HFFc6 (cell line): ENCODE measurements around the gene TPK1. TPM values are rescaled to one million over a fixed set of nuclear protein-coding genes. Genes with fewer than 3 reads are reported as not detected.
A peak's percentile ranks its signal among the peaks of the same experiment; 100 is the strongest.

Experiments
- DNase-seq: peaks from one replicate; pipeline ENCODE4 v3.0.0-alpha.2; 2018
- H3K27ac Mint-ChIP-seq: 2 replicates; pipeline ENCODE4 v1.8.0; 2020; ENCODE audit warnings: mild to moderate bottlenecking, mixed read lengths
- H3K27me3 Mint-ChIP-seq: 2 replicates; pipeline ENCODE4 v1.8.0; 2021; ENCODE audit warnings: mild to moderate bottlenecking, moderate library complexity, mixed read lengths; ENCODE audit not compliant: insufficient read depth
- H3K36me3 Mint-ChIP-seq: 2 replicates; pipeline ENCODE4 v1.8.0; 2021; ENCODE audit warnings: low read depth, mixed read lengths
- H3K4me1 Mint-ChIP-seq: 2 replicates; pipeline ENCODE4 v1.8.0; 2020; ENCODE audit warnings: low read depth, mixed read lengths
- H3K4me3 Mint-ChIP-seq: 2 replicates; pipeline ENCODE4 v1.8.0; 2020; ENCODE audit warnings: mild to moderate bottlenecking, moderate library complexity, mixed read lengths
- H3K9me3 Mint-ChIP-seq: 2 replicates; pipeline ENCODE4 v1.8.0; 2020; ENCODE audit warnings: mild to moderate bottlenecking, mixed read lengths
- CTCF ChIP-seq: fragments of 200-600 bp; sonication (generic); IDR thresholded peaks from 2 replicates; pipeline ENCODE4 v1.5.0; 2021; ENCODE audit warnings: antibody characterized with exemption, mild to moderate bottlenecking
- total RNA-seq, 6 experiments: library from RNA; stranded (reverse); fragmentation: NEBNext Ultra II Directional; extraction: Animal tissue kit (Norgen Biotek cat#: 25700); gene quantifications; 2 replicates in 1 of 6; 3 replicates in 5 of 6; pipeline ENCODE4 v1.2.3, GENCODE V29; 2021

TPK1 gene
- total RNA-seq, 6 experiments from 2014 or later = 0.11 to 0.82 (median 0.55) TPM; not detected in 2

- TF ChIP-seq CTCF = no peak
- no peaks in the 10 kb centered on the region; the same call in 1 of the 2 replicates for H3K36me3 Mint-ChIP-seq
- H3K4me3 Mint-ChIP-seq = no peak overlapping the region
- no peaks in the 10 kb centered on the region for H3K4me1 Mint-ChIP-seq
- H3K27me3 Mint-ChIP-seq = no peaks in the 10 kb centered on the region; the same call in 1 of the 2 replicates
- H3K27ac Mint-ChIP-seq = no peak overlapping the region
- no peak for DNase-seq
- H3K9me3 Mint-ChIP-seq = peaks cover 27% of the 10 kb centered on the region
These were observed 76.2 kb downstream of the TPK1 start for GRCh38 chr7:144759653-144760052.

GRCh38 chr7:144747936-144748335, 87.9 kb downstream of the TPK1 start:
- H3K27me3 Mint-ChIP-seq = no peaks in the 10 kb centered on the region; the same call in 1 of the 2 replicates
- H3K9me3 Mint-ChIP-seq = peaks cover 17% of the 10 kb centered on the region
- no peak for DNase-seq
- H3K4me3 Mint-ChIP-seq = no peak overlapping the region
- no peaks in the 10 kb centered on the region for H3K4me1 Mint-ChIP-seq
- no peak for TF ChIP-seq CTCF
- no peak overlapping the region for H3K27ac Mint-ChIP-seq
- no peaks in the 10 kb centered on the region; the same call in 1 of the 2 replicates for H3K36me3 Mint-ChIP-seq

GRCh38 chr7:144738708-144739314, 97.0 kb downstream of the TPK1 start:
- TF ChIP-seq CTCF = peak; percentile 58; the same call in 1 of the 2 replicates
- H3K4me3 Mint-ChIP-seq = no peak overlapping the region
- no peaks in the 10 kb centered on the region for H3K4me1 Mint-ChIP-seq
- no peak for DNase-seq
- peaks cover 31% of the 10 kb centered on the region for H3K9me3 Mint-ChIP-seq
- no peaks in the 10 kb centered on the region; the same call in 1 of the 2 replicates for H3K27me3 Mint-ChIP-seq
- H3K36me3 Mint-ChIP-seq = no peaks in the 10 kb centered on the region
- no peak overlapping the region for H3K27ac Mint-ChIP-seq

GRCh38 chr7:144738146-144738545, 97.7 kb downstream of the TPK1 start:
- H3K27me3 Mint-ChIP-seq = no peaks in the 10 kb centered on the region; the same call in 1 of the 2 replicates
- no peak overlapping the region for H3K4me3 Mint-ChIP-seq
- TF ChIP-seq CTCF = no peak
- peaks cover 31% of the 10 kb centered on the region for H3K9me3 Mint-ChIP-seq
- no peaks in the 10 kb centered on the region for H3K4me1 Mint-ChIP-seq
- no peak overlapping the region for H3K27ac Mint-ChIP-seq
- no peak for DNase-seq
- H3K36me3 Mint-ChIP-seq = no peaks in the 10 kb centered on the region

GRCh38 chr7:144736880-144737493, 98.9 kb downstream of the TPK1 start:
- TF ChIP-seq CTCF = no peak
- no peak overlapping the region for H3K4me3 Mint-ChIP-seq
- H3K36me3 Mint-ChIP-seq = no peaks in the 10 kb centered on the region

More at GRCh38 chr7:144736880-144737493, 98.9 kb downstream of the TPK1 start:
- Mint-ChIP-seq H3K9me3 (peaks cover 33% of the 10 kb centered on the region), H3K27ac (no peak overlapping the region), H3K4me1 (no peaks in the 10 kb centered on the region), H3K27me3 (no peaks in the 10 kb centered on the region; the same call in 1 of the 2 replicates)
- DNase-seq = no peak
